HepG2 (cell line): ENCODE measurements around the gene ARID5B. TPM values are rescaled to one million over a fixed set of nuclear protein-coding genes. Genes with fewer than 3 reads are reported as not detected.
A peak's percentile ranks its signal among the peaks of the same experiment; 100 is the strongest.

Experiments
- CBX1 ChIP-seq: IDR thresholded peaks from one replicate; pipeline ENCODE4 v1.6.1; 2016; ENCODE audit warnings: antibody characterized with exemption, low read depth
- NCOA2 ChIP-seq: sonication (generic); formaldehyde crosslinking; IDR thresholded peaks from 2 replicates; pipeline ENCODE4 v1.8.0; 2022; ENCODE audit warnings: inconsistent platforms
- RARA ChIP-seq: IDR thresholded peaks from 2 replicates; pipeline ENCODE4 v1.6.1; 2016; ENCODE audit warnings: missing genetic modification reagents, missing compliant biosample characterization
- SAP130 ChIP-seq: IDR thresholded peaks from 2 replicates; pipeline ENCODE4 v1.6.1; 2016; ENCODE audit warnings: low read depth
- SOX5 ChIP-seq: IDR thresholded peaks from 2 replicates; pipeline ENCODE4 v1.6.1; 2016; ENCODE audit warnings: borderline replicate concordance
- SOX6 ChIP-seq, 2 experiments: fragments of 450-650 bp in 1 of 2; sonication (generic) in 1 of 2; formaldehyde crosslinking in 1 of 2; IDR thresholded peaks; 2 replicates each; pipeline versions ENCODE4 v1.4.0 to v1.6.1; 2017 to 2020; ENCODE audit warnings: antibody characterized with exemption in 1 of 2, mild to moderate bottlenecking in 1 of 2, missing genetic modification reagents in 1 of 2
- TCF7 ChIP-seq: sonication (generic); IDR thresholded peaks from 2 replicates; pipeline ENCODE4 v1.6.1; 2016; ENCODE audit warnings: antibody characterized with exemption, low read depth
- TGIF2 ChIP-seq: IDR thresholded peaks from 2 replicates; pipeline ENCODE4 v1.6.1; 2016; ENCODE audit warnings: control low read depth, missing compliant biosample characterization
- ZBTB21 ChIP-seq: sonication (generic); formaldehyde crosslinking; IDR thresholded peaks from 2 replicates; pipeline ENCODE4 v1.4.0; 2020; ENCODE audit warnings: missing genetic modification reagents
- ZFYVE20 ChIP-seq: sonication (generic); formaldehyde crosslinking; IDR thresholded peaks from 2 replicates; pipeline ENCODE4 v1.8.0; 2023; ENCODE audit warnings: low read depth, mild to moderate bottlenecking, moderate library complexity, missing genetic modification reagents, borderline replicate concordance
- ZNF143 ChIP-seq: sonication (generic); formaldehyde crosslinking; IDR thresholded peaks from 2 replicates; pipeline ENCODE4 v1.4.0; 2020; ENCODE audit warnings: missing genetic modification reagents
- ZNF644 ChIP-seq: IDR thresholded peaks from 2 replicates; pipeline ENCODE4 v1.6.1; 2016; ENCODE audit warnings: low read depth
- polyA plus RNA-seq, 8 experiments: library from polyadenylated mRNA; depleted of rRNA in 3 of 8; stranded (reverse) in 7 of 8; unstranded in 1 of 8; fragments of >200 nt; fragmentation: Illumina TruSeq in 4 of 8; extraction: Trizol in 4 of 8; gene quantifications; 2 replicates each; pipeline versions ENCODE4 v1.2.1 to v1.2.3, GENCODE V29; 2011 to 2016; ENCODE audit warnings: low read depth in 4 of 8, missing spikeins in 1 of 8, mixed read lengths in 1 of 8; ENCODE audit not compliant: insufficient read depth in 1 of 8
- total RNA-seq, 5 experiments: library from RNA; depleted of rRNA; stranded (reverse); fragments of >200 nt; fragmentation: Illumina TruSeq; extraction: Trizol; gene quantifications; 2 replicates each; pipeline ENCODE4 v1.2.3, GENCODE V29; 2016; ENCODE audit warnings: low read depth in 1 of 5
- TF ChIP-seq, protein P1 (sequence below): IDR thresholded peaks from 2 replicates; pipeline ENCODE4 v1.4.0; 2020; ENCODE audit warnings: mild to moderate bottlenecking, missing genetic modification reagents
- TF ChIP-seq, protein P2 (sequence below): IDR thresholded peaks from 2 replicates; pipeline ENCODE4 v1.6.1; 2016
- TF ChIP-seq, protein P3 (sequence below): sonication (generic); formaldehyde crosslinking; conservative IDR thresholded peaks from 2 replicates; pipeline ENCODE4 v1.4.0; 2020; ENCODE audit warnings: mild to moderate bottlenecking, missing genetic modification reagents, moderate library complexity
- TF ChIP-seq, protein P4 (sequence below): IDR thresholded peaks from 2 replicates; pipeline ENCODE4 v1.6.1; 2016
- TF ChIP-seq, protein P5 (sequence below): sonication (generic); formaldehyde crosslinking; IDR thresholded peaks from 2 replicates; pipeline ENCODE4 v1.4.0; 2020; ENCODE audit warnings: missing genetic modification reagents, mild to moderate bottlenecking, borderline replicate concordance

ARID5B gene
- total and polyA plus RNA-seq, 2 of the 13 experiments (the other 11 are each of a cell fraction or from before 2014, with no cell fraction given) = 6.2 to 21.1 TPM

DNA sequence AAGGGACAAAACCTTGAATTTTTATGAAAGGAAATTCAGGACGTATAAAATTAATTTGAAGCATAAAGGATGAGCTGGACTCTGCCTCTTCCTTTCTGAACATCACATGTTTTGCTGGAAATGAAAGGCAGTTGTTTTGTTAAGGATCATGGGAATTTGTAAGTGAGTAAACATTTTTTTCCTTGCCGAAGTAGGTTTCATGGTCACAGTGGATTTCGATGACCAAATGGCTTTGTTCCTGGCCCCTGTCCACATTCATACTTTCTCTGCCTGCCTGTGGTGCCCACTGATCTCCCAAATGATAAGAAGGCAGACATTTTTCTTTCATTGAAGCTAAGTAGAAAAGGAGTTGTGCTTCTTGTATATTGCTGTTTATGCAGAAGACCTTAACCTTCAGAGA is 104.2 kb downstream of the ARID5B start (continued):
- TF ChIP-seq, protein P1, sequence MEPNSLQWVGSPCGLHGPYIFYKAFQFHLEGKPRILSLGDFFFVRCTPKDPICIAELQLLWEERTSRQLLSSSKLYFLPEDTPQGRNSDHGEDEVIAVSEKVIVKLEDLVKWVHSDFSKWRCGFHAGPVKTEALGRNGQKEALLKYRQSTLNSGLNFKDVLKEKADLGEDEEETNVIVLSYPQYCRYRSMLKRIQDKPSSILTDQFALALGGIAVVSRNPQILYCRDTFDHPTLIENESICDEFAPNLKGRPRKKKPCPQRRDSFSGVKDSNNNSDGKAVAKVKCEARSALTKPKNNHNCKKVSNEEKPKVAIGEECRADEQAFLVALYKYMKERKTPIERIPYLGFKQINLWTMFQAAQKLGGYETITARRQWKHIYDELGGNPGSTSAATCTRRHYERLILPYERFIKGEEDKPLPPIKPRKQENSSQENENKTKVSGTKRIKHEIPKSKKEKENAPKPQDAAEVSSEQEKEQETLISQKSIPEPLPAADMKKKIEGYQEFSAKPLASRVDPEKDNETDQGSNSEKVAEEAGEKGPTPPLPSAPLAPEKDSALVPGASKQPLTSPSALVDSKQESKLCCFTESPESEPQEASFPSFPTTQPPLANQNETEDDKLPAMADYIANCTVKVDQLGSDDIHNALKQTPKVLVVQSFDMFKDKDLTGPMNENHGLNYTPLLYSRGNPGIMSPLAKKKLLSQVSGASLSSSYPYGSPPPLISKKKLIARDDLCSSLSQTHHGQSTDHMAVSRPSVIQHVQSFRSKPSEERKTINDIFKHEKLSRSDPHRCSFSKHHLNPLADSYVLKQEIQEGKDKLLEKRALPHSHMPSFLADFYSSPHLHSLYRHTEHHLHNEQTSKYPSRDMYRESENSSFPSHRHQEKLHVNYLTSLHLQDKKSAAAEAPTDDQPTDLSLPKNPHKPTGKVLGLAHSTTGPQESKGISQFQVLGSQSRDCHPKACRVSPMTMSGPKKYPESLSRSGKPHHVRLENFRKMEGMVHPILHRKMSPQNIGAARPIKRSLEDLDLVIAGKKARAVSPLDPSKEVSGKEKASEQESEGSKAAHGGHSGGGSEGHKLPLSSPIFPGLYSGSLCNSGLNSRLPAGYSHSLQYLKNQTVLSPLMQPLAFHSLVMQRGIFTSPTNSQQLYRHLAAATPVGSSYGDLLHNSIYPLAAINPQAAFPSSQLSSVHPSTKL (CRISPR knock-in tag) = peak; percentile 51; the same call in 1 of the 2 replicates
- TF ChIP-seq SAP130 (CRISPR knock-in tag) = peak; percentile 43; the same call in 1 of the 2 replicates
- TF ChIP-seq, protein P2, sequence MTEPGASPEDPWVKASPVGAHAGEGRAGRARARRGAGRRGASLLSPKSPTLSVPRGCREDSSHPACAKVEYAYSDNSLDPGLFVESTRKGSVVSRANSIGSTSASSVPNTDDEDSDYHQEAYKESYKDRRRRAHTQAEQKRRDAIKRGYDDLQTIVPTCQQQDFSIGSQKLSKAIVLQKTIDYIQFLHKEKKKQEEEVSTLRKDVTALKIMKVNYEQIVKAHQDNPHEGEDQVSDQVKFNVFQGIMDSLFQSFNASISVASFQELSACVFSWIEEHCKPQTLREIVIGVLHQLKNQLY = no peak
- peak; percentile 67; the same call in 1 of the 2 replicates for TF ChIP-seq ZNF644
- TF ChIP-seq, protein P3, sequence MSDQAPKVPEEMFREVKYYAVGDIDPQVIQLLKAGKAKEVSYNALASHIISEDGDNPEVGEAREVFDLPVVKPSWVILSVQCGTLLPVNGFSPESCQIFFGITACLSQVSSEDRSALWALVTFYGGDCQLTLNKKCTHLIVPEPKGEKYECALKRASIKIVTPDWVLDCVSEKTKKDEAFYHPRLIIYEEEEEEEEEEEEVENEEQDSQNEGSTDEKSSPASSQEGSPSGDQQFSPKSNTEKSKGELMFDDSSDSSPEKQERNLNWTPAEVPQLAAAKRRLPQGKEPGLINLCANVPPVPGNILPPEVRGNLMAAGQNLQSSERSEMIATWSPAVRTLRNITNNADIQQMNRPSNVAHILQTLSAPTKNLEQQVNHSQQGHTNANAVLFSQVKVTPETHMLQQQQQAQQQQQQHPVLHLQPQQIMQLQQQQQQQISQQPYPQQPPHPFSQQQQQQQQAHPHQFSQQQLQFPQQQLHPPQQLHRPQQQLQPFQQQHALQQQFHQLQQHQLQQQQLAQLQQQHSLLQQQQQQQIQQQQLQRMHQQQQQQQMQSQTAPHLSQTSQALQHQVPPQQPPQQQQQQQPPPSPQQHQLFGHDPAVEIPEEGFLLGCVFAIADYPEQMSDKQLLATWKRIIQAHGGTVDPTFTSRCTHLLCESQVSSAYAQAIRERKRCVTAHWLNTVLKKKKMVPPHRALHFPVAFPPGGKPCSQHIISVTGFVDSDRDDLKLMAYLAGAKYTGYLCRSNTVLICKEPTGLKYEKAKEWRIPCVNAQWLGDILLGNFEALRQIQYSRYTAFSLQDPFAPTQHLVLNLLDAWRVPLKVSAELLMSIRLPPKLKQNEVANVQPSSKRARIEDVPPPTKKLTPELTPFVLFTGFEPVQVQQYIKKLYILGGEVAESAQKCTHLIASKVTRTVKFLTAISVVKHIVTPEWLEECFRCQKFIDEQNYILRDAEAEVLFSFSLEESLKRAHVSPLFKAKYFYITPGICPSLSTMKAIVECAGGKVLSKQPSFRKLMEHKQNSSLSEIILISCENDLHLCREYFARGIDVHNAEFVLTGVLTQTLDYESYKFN (CRISPR knock-in tag) = 0 out of 2 replicates have a peak, but pooled peaks have one; percentile 19
- TF ChIP-seq NCOA2 = peak; percentile 56; the same call in 1 of the 2 replicates
- TF ChIP-seq RARA (CRISPR knock-in tag) = 0 out of 2 replicates have a peak, but pooled peaks have one; percentile 18
- TF ChIP-seq, protein P4, sequence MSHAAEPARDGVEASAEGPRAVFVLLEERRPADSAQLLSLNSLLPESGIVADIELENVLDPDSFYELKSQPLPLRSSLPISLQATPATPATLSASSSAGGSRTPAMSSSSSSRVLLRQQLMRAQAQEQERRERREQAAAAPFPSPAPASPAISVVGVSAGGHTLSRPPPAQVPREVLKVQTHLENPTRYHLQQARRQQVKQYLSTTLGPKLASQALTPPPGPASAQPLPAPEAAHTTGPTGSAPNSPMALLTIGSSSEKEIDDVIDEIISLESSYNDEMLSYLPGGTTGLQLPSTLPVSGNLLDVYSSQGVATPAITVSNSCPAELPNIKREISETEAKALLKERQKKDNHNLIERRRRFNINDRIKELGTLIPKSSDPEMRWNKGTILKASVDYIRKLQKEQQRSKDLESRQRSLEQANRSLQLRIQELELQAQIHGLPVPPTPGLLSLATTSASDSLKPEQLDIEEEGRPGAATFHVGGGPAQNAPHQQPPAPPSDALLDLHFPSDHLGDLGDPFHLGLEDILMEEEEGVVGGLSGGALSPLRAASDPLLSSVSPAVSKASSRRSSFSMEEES (CRISPR knock-in tag) = peak; percentile 75
- TF ChIP-seq ZNF143 = peak; percentile 39; the same call in 1 of the 2 replicates
- no peak for TF ChIP-seq CBX1
- TF ChIP-seq ZFYVE20 (CRISPR knock-in tag) = no peak
- peak; percentile 62; the same call in 1 of the 2 replicates for TF ChIP-seq ZBTB21
- 0 out of 2 replicates have a peak, but pooled peaks have one; percentile 29 for TF ChIP-seq TGIF2 (CRISPR knock-in tag)
- TF ChIP-seq, protein P5, sequence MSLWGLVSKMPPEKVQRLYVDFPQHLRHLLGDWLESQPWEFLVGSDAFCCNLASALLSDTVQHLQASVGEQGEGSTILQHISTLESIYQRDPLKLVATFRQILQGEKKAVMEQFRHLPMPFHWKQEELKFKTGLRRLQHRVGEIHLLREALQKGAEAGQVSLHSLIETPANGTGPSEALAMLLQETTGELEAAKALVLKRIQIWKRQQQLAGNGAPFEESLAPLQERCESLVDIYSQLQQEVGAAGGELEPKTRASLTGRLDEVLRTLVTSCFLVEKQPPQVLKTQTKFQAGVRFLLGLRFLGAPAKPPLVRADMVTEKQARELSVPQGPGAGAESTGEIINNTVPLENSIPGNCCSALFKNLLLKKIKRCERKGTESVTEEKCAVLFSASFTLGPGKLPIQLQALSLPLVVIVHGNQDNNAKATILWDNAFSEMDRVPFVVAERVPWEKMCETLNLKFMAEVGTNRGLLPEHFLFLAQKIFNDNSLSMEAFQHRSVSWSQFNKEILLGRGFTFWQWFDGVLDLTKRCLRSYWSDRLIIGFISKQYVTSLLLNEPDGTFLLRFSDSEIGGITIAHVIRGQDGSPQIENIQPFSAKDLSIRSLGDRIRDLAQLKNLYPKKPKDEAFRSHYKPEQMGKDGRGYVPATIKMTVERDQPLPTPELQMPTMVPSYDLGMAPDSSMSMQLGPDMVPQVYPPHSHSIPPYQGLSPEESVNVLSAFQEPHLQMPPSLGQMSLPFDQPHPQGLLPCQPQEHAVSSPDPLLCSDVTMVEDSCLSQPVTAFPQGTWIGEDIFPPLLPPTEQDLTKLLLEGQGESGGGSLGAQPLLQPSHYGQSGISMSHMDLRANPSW (CRISPR knock-in tag) = no peak
- TF ChIP-seq SOX5 = peak; percentile 66; the same call in 1 of the 2 replicates
- no peak for TF ChIP-seq SOX6 (IDR thresholded peaks at IDR 0.05)
- peak; percentile 19; the same call in 1 of the 2 replicates for TF ChIP-seq SOX6 (CRISPR knock-in tag; IDR thresholded peaks at IDR 0.05)
- TF ChIP-seq TCF7 = 0 out of 2 replicates have a peak, but pooled peaks have one; percentile 28
